Osteoblast (primary cell): ENCODE measurements around the gene PSMA2. TPM values are rescaled to one million over a fixed set of nuclear protein-coding genes. Genes with fewer than 3 reads are reported as not detected.

Experiments used
- DNase-seq: peaks from one replicate; pipeline ENCODE4 v3.0.0; 2011; ENCODE audit warnings: low spot score, mixed read lengths; ENCODE audit not compliant: insufficient read length; ENCODE audit errors: missing footprints
- H2AFZ ChIP-seq: 2 replicates; pipeline ENCODE4 v1.6.0; 2011; ENCODE audit warnings: mild to moderate bottlenecking, low read length
- H3K27ac ChIP-seq: 2 replicates; pipeline ENCODE4 v1.5.1; 2011; ENCODE audit warnings: mild to moderate bottlenecking, low read depth, low read length, moderate library complexity
- H3K27me3 ChIP-seq: 2 replicates; pipeline ENCODE4 v1.6.0; 2012; ENCODE audit warnings: mild to moderate bottlenecking, control low read depth, inconsistent platforms, low read length, moderate library complexity; ENCODE audit not compliant: insufficient read depth
- H3K36me3 ChIP-seq: 2 replicates; pipeline ENCODE4 v1.5.1; 2011; ENCODE audit warnings: mild to moderate bottlenecking, low read length, control low read depth, moderate library complexity; ENCODE audit not compliant: insufficient read depth
- H3K4me1 ChIP-seq: 2 replicates; pipeline ENCODE4 v1.5.1; 2011; ENCODE audit warnings: mild to moderate bottlenecking, low read length, control low read depth, moderate library complexity; ENCODE audit not compliant: insufficient read depth
- H3K4me2 ChIP-seq: 2 replicates; pipeline ENCODE4 v1.6.0; 2011; ENCODE audit warnings: mild to moderate bottlenecking, low read length; ENCODE audit not compliant: insufficient read depth
- H3K4me3 ChIP-seq: fragments of 200-600 bp; sonication (generic); 3 replicates; pipeline ENCODE4 v1.5.1; 2012; ENCODE audit warnings: mild to moderate bottlenecking, low read length, inconsistent platforms; ENCODE audit not compliant: insufficient read depth
- H3K79me2 ChIP-seq: 2 replicates; pipeline ENCODE4 v1.6.0; 2012; ENCODE audit warnings: mild to moderate bottlenecking, low read length, control low read depth, inconsistent platforms; ENCODE audit not compliant: insufficient read depth
- H3K9me3 ChIP-seq: 2 replicates; pipeline ENCODE4 v1.5.1; 2011; ENCODE audit warnings: low read depth, low read length, control low read depth
- H4K20me1 ChIP-seq: 2 replicates; pipeline ENCODE4 v1.6.0; 2012; ENCODE audit warnings: mild to moderate bottlenecking, low read length, control low read depth; ENCODE audit not compliant: insufficient read depth
- total RNA-seq: library from RNA; depleted of rRNA; stranded (reverse); fragments of >200 nt; gene quantifications from 2 replicates; pipeline ENCODE4 v1.2.3, GENCODE V29; 2012
- TF ChIP-seq, protein P1 (sequence below): IDR thresholded peaks from 2 replicates; pipeline ENCODE4 v1.5.1; 2011; ENCODE audit warnings: mild to moderate bottlenecking, low read depth, low read length, moderate library complexity; ENCODE audit errors: extremely low read depth

Gene PSMA2
- total RNA-seq, 1 donor = 50.3 TPM

DNA sequence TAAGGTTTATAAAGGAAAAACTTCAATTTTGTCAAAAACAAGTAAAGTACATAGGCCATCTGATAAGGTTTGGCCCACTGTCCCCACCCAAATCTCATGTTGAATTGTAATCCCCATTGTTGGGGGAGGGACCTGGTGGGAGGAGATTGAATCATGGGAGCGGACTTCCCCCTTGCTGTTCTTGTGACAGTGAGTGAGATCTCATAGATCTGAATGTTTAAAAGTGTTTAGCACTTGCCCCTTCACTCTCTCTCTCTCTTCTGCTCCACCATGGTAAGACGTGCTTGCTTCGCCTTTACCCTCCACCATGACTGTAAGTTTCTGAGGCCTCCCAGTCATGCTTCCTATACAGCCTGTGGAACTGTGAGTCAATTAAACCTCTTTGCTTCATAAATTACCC is 18.4 kb upstream of the PSMA2 start:
- H4K20me1 ChIP-seq = no peaks in the 10 kb centered on the region
- H3K4me1 ChIP-seq = no peaks in the 10 kb centered on the region
- H3K27ac ChIP-seq = no peak overlapping the region
- TF ChIP-seq, protein P1, sequence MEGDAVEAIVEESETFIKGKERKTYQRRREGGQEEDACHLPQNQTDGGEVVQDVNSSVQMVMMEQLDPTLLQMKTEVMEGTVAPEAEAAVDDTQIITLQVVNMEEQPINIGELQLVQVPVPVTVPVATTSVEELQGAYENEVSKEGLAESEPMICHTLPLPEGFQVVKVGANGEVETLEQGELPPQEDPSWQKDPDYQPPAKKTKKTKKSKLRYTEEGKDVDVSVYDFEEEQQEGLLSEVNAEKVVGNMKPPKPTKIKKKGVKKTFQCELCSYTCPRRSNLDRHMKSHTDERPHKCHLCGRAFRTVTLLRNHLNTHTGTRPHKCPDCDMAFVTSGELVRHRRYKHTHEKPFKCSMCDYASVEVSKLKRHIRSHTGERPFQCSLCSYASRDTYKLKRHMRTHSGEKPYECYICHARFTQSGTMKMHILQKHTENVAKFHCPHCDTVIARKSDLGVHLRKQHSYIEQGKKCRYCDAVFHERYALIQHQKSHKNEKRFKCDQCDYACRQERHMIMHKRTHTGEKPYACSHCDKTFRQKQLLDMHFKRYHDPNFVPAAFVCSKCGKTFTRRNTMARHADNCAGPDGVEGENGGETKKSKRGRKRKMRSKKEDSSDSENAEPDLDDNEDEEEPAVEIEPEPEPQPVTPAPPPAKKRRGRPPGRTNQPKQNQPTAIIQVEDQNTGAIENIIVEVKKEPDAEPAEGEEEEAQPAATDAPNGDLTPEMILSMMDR = no peak
- H3K9me3 ChIP-seq = no peaks in the 10 kb centered on the region
- H3K79me2 ChIP-seq = no peaks in the 10 kb centered on the region
- H3K27me3 ChIP-seq = peaks cover 2% of the 10 kb centered on the region
- no peak overlapping the region for H3K4me2 ChIP-seq
- no peak overlapping the region for H2AFZ ChIP-seq
- no peaks in the 10 kb centered on the region for H3K36me3 ChIP-seq
- no peak for DNase-seq
- no peak overlapping the region for H3K4me3 ChIP-seq

DNA sequence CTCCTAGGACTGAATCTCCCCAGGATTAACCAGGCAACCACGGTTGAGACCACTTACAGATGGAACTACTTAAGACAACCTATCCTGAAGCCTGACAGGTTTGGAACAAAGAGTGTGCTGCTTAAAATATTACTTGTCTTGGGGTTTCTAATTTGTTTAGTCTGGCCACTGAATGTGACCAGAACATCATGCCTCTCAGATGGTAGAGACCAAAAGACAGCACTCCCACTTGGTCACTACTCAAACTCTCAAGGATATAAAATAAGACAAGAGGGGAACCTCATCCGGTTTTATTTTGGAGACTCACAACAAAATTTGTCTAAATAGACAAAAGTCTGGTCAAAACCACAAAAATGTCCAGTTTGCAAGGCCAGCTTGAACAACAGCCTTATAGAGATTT is 15.5 kb upstream of the PSMA2 start:
- no peak for DNase-seq

DNA sequence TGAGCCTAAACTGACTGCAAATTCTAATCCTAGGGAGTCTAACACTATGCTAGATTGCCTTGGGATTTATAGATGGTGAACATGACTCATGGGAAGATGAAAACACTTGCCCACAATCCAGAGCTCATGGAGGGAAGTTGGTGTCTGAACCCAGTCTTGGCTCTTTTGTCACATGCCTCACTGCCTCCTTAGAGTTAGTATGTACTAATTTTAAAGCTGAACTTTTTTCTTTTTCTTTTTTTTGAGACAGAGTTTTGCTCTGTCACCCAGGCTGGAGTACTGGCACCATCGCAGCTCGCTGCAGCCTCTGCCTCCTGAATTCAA is 14.6 kb upstream of the PSMA2 start:
- H3K36me3 ChIP-seq = no peaks in the 10 kb centered on the region
- H3K4me1 ChIP-seq = no peaks in the 10 kb centered on the region
- TF ChIP-seq, protein P1 = no peak
- no peaks in the 10 kb centered on the region for H4K20me1 ChIP-seq
- no peaks in the 10 kb centered on the region for H3K9me3 ChIP-seq
- no peak overlapping the region for H2AFZ ChIP-seq
- H3K27ac ChIP-seq = no peak overlapping the region
- no peak overlapping the region for H3K4me2 ChIP-seq
- no peaks in the 10 kb centered on the region for H3K79me2 ChIP-seq
- DNase-seq = peak; percentile 73
- no peak overlapping the region for H3K4me3 ChIP-seq
- H3K27me3 ChIP-seq = peaks cover 2% of the 10 kb centered on the region

More for the DNA sequence above, 15.5 kb upstream of the PSMA2 start:
- Histone ChIP-seq H3K4me2 (no peak overlapping the region), H3K4me1 (no peaks in the 10 kb centered on the region), H3K79me2 (no peaks in the 10 kb centered on the region), H3K36me3 (no peaks in the 10 kb centered on the region), H3K27ac (no peak overlapping the region), H3K27me3 (peaks cover 2% of the 10 kb centered on the region), H3K9me3 (no peaks in the 10 kb centered on the region), H4K20me1 (no peaks in the 10 kb centered on the region), H3K4me3 (no peak overlapping the region), H2AFZ (no peak overlapping the region)
- TF ChIP-seq, protein P1 = no peak

- Histone ChIP-seq H3K4me2 (peak overlapping the region; percentile 33), H3K4me3 (no peak overlapping the region), H3K27me3 (peaks cover 2% of the 10 kb centered on the region), H2AFZ (peak overlapping the region; percentile 3), H3K79me2 (no peaks in the 10 kb centered on the region), H3K4me1 (no peaks in the 10 kb centered on the region), H3K9me3 (no peaks in the 10 kb centered on the region), H4K20me1 (no peaks in the 10 kb centered on the region), H3K36me3 (no peaks in the 10 kb centered on the region), H3K27ac (no peak overlapping the region)
- TF ChIP-seq, protein P1 = no peak
- DNase-seq = no peak
These were observed 14.1 kb upstream of the PSMA2 start for GRCh38 chr7:42945821-42946626.
